H1 (cell line): ENCODE measurements around the gene SGMS1. TPM values are rescaled to one million over a fixed set of nuclear protein-coding genes. Genes with fewer than 3 reads are reported as not detected.

Experiments used
- CEBPB ChIP-seq: IDR thresholded peaks from 2 replicates; pipeline ENCODE4 v1.6.1; 2012; ENCODE audit warnings: low read depth, low read length
- CHD7 ChIP-seq: fragments of 300-600 bp; sonication (generic); IDR thresholded peaks from 2 replicates; pipeline ENCODE4 v1.7.1; 2012; ENCODE audit warnings: low read length, moderate library complexity, mild to moderate bottlenecking, inconsistent platforms; ENCODE audit not compliant: insufficient replicate concordance
- JUND ChIP-seq: IDR thresholded peaks from 2 replicates; pipeline ENCODE4 v1.6.1; 2011; ENCODE audit warnings: mild to moderate bottlenecking, improper control_type of control experiment, low read length
- KDM1A ChIP-seq: fragments of 200-600, 300-600 bp; sonication (generic); IDR thresholded peaks from 2 replicates; pipeline ENCODE4 v1.7.1; 2016; ENCODE audit warnings: mild to moderate bottlenecking, low read length, borderline replicate concordance
- POLR2AphosphoS5 ChIP-seq: IDR thresholded peaks from 2 replicates; pipeline ENCODE4 v1.6.1; 2011; ENCODE audit warnings: low read depth, low read length
- TBP ChIP-seq: IDR thresholded peaks from 2 replicates; pipeline ENCODE4 v1.6.1; 2011; ENCODE audit warnings: low read depth, low read length, improper control_type of control experiment
- ZNF274 ChIP-seq: IDR thresholded peaks from 2 replicates; pipeline ENCODE4 v1.7.0; 2012; ENCODE audit warnings: low read length, borderline replicate concordance; ENCODE audit errors: extremely low read depth
- polyA plus RNA-seq, 7 experiments: library from polyadenylated mRNA; depleted of rRNA in 3 of 7; stranded (reverse) in 5 of 7; unstranded in 2 of 7; fragments of >200 nt in 5 of 7; fragments of 200-250 nt in 2 of 7; gene quantifications; 1 replicate in 5 of 7; 2 replicates in 1 of 7; 4 replicates in 1 of 7; pipeline versions ENCODE4 v1.2.1 to v1.2.3, GENCODE V29; 2011 to 2013; ENCODE audit warnings: missing spikeins in 2 of 7, mixed read lengths in 2 of 7
- total RNA-seq: library from RNA; stranded (reverse); fragmentation: NEBNext Ultra II Directional; extraction: Animal tissue kit (Norgen Biotek cat#: 25700); gene quantifications from 2 replicates; pipeline ENCODE4 v1.2.1, GENCODE V29; 2021

Gene SGMS1
- total and polyA plus RNA-seq, 2 of the 8 experiments (the other 6 are each of a cell fraction or from before 2014, with no cell fraction given): 6.0 to 15.6 TPM

GRCh38 chr10:50624413-50624865 lies 683 bp upstream of the SGMS1 start (continued):
- TF ChIP-seq CHD7: no peak
- TF ChIP-seq ZNF274: no peak
- TF ChIP-seq POLR2AphosphoS5: no peak
- TF ChIP-seq KDM1A: no peak
- peak; percentile 80 for TF ChIP-seq TBP
- TF ChIP-seq JUND: no peak
- no peak for TF ChIP-seq CEBPB
